ENCODE measurements around the gene CREM.

Gene CREM

GRCh38 chr10:35224045-35224740 is 97.5 kb downstream of the CREM start:
- DNase-seq = no peak

- DNase-seq = no peak
These were observed 98.6 kb downstream of the CREM start for GRCh38 chr10:35225204-35225603.

GRCh38 chr10:35226507-35226906 is 99.9 kb downstream of the CREM start:
- DNase-seq = no peak

- DNase-seq = no peak
These were observed 101.4 kb downstream of the CREM start for GRCh38 chr10:35228058-35228457.

- DNase-seq = no peak
These were observed 105.0 kb downstream of the CREM start for GRCh38 chr10:35231646-35232045.

- DNase-seq = no peak
These were observed 105.9 kb downstream of the CREM start for GRCh38 chr10:35232527-35232926.

- no peak for DNase-seq
These were observed 107.4 kb downstream of the CREM start for GRCh38 chr10:35234073-35234472.

- no peak for DNase-seq
These were observed 110.1 kb downstream of the CREM start for GRCh38 chr10:35236739-35237138.

GRCh38 chr10:35237766-35238512 is 111.3 kb downstream of the CREM start:
- no peak for DNase-seq

- no peak for DNase-seq
These were observed 117.9 kb downstream of the CREM start for GRCh38 chr10:35244549-35244948.

GRCh38 chr10:35246770-35247343 is 120.2 kb downstream of the CREM start:
- DNase-seq = no peak

- DNase-seq = no peak
These were observed 124.9 kb downstream of the CREM start for GRCh38 chr10:35251373-35252100.

GRCh38 chr10:35257057-35257983 is 130.7 kb downstream of the CREM start:
- no peak for DNase-seq

- DNase-seq = no peak
These were observed 133.2 kb downstream of the CREM start for GRCh38 chr10:35259769-35260397.

- DNase-seq = no peak
These were observed 135.8 kb downstream of the CREM start for GRCh38 chr10:35262436-35262835.

Data from NCI-H524 treated with DMSO at 0.1 percent for 48 hours (cell line).